A375 (cell line): ENCODE data around the gene DIRAS1. TPM values are rescaled to one million over a fixed set of nuclear protein-coding genes. Genes with fewer than 3 reads are reported as not detected.

Experiments
- total RNA-seq: library from RNA; depleted of rRNA; stranded (reverse); fragments of >200 nt; shearing (Covaris generic); gene quantifications from 2 replicates; pipeline ENCODE4 v1.2.3, GENCODE V29; 2014; rRNA removed

Gene DIRAS1
- total RNA-seq, result 0.72 and 1.0 TPM in 2 replicates

DNA sequence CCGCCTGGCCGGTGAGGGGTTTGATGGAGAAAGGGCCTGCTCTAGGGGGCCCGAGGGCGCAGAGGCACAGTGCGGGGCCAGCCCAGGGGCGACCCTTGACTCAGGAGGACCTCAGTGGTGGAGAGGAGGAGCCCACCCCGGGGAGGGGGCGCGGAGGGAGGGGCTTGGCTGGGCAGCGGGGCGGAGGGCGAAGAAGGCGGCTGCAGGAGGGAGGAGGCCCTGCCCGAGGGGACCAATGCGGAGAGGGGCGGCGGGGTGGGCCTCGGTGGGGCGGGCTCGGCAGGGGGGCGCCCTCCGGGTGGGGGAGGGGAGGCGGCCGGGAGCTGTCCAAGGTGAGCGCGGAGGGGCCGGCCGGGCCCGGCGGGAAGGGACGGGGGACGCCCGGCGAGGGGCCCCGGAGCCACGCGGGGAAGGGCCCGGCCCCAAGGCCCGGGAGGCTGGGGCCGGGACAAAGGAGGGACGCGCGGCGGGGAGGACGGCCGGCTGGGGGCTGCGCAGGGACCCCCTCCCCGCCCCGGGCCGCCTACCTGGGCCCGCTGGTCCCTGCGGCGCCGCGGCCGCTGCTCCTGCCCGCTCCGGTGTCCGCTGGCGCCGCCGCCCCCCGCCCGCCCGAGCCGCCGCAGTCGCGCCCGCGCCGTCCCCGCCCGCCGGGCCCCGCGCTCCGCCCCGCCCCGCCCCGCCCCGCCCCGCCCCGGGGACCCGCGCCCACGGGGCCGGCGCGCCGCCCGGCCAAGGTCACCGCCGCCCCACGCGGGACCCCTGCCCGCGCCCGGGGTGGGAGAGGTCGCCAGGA, at the start of gene DIRAS1:
DIRAS1 (minus strand) TSS at position 596 of the 793 bp plus-strand sequence. CDS start 3,566 bp downstream, outside the sequence.

DNA sequence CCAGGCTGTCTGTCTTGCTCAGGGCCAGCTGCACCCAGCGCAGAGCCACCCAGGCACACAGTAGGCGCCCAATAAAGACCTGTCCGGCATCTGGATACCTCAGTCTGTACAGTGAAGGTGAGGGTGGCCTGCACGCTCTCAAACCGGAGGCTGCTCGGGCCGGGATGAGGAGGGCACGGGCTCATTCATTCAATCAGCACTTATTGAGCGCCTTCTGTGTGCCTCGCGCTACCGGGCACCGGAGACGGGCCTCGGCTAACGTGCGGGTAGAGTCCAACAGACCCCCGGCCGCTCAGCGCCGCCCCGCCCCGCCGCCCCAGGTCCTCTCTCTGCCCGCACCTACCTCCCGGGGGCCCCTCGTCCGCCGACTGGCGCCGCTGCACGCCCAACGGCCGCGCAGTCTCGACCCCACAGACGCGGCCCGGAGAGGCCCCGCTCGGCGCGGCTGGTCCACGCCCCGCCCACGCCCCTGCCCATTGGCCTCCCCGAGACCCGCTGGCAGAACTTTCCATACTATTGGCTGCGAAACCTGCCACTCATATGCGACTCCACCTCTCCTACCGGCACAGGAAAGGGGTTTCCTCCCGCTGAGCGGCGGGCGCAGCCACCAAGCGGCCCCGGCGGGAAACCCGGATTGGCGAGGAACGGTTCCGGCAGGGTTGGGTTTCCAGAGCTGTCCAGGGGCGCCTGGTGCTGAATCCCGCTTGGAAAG, 18.6 kb upstream of the DIRAS1 start, which contains the start of gene SLC39A3:
SLC39A3 (minus strand) TSS at position 416 of the 712 bp plus-strand sequence. CDS start 2,760 bp downstream, outside the sequence.

DNA sequence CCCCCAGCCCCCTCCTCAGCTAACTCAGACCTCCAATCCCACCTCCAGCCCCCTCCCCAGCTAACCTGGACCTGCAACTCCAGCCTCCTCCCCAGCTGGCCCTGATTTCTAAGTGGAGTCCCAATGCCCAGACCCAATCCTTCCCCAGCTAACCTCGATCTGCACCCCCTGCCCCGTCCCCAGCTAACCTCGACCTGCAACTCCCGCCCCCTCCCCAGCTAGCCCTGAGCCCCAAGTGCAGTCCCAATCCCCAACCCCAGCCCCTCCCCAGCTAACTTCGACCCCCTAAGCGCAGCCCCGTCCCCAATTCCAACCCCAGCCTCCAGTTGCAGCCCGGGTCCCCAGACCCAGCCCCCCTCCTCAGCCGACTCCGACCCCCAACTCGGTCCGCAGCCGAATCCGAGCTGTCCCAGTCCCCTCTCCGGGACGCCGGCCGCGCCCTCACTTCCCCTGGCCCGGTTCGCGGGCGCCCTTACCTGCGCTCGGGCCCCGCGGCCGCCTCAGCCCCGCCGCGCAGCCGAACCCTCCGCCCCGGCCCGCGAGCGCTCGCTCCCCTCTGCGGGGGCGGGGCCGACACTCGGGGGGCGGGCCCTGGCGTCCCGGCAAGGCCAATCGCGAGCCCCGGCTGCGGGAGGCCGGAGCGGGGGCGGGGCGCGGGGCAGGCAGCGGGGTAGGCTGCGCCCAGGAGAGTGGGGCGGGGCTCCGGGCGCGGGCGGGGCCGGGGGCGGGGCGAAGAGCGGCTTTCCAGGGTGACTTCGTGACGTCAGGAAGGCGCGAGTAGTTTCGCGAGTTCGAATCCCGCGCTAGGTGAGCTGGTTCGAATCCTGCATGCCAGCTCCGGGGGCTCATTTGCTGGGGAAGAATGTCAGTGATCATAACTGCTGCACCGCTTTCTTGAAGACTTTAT, 18.7 kb downstream of the DIRAS1 start, which contains the start of gene GNG7:
GNG7 (minus strand) TSS at position 525 of the 907 bp plus-strand sequence. CDS start 182,006 bp downstream, outside the sequence.

Other genes with a start within 250 kb of the DIRAS1 start
- 31.8 and 35.6 TPM in 2 replicates for gene GADD45B, start 245.2 kb downstream of the DIRAS1 start, total RNA-seq
- 1.7 and 1.8 TPM in 2 replicates for gene GNG7, start 18.7 kb downstream of the DIRAS1 start, total RNA-seq
- gene SLC39A3, start 18.6 kb upstream of the DIRAS1 start, total RNA-seq, result 26.3 and 32.6 TPM in 2 replicates
- 57.8 and 63.6 TPM in 2 replicates for gene SGTA, start 61.9 kb upstream of the DIRAS1 start, total RNA-seq
- 138 and 190 TPM in 2 replicates for gene THOP1, start 64.1 kb upstream of the DIRAS1 start, total RNA-seq
- 2.1 and 2.3 TPM in 2 replicates for gene ZNF554, start 98.5 kb upstream of the DIRAS1 start, total RNA-seq
- gene ZNF555, start 120.1 kb upstream of the DIRAS1 start, total RNA-seq, result 0.13 and 0.30 TPM in 2 replicates
- gene ZNF556, start 146.0 kb upstream of the DIRAS1 start, total RNA-seq, result 0.83 and 1.3 TPM in 2 replicates
- gene ZNF57, start 179.6 kb upstream of the DIRAS1 start, total RNA-seq, result 2.5 and 3.7 TPM in 2 replicates
- 0.53 and 2.5 TPM in 2 replicates for gene ZNF77, start 223.6 kb upstream of the DIRAS1 start, total RNA-seq